Esophagus squamous epithelium (tissue), 4 donors: Measurements from ENCODE around the gene RPL18A.

ENCODE experiments used
- CTCF ChIP-seq, 6 experiments: fragments of 450-650 bp in 4 of 6; fragments of 200-600 bp in 2 of 6; sonication (generic) in 2 of 6; IDR thresholded peaks; one replicate each; pipeline ENCODE4 v1.5.1; 2016 to 2019; ENCODE audit warnings: antibody characterized with exemption in 6 of 6, mild to moderate bottlenecking in 4 of 6, moderate library complexity in 4 of 6
- POLR2A ChIP-seq, 4 donors: fragments of 450-650 bp; IDR thresholded peaks; one replicate each; pipeline ENCODE4 v1.6.1; 2017; ENCODE audit warnings: antibody characterized with exemption in 4 of 4, mild to moderate bottlenecking in 4 of 4, moderate library complexity in 3 of 4

- no peak for TF ChIP-seq POLR2A (IDR thresholded peaks at IDR 0.05)
- TF ChIP-seq CTCF (IDR thresholded peaks at IDR 0.05), result no peak
Observed at GRCh38 chr19:17821190-17821589, 38.5 kb upstream of the RPL18A start, which contains the start of gene INSL3.
